ENCODE data around the gene PAQR3.

- TF ChIP-seq CTCF (IDR thresholded peaks at IDR 0.05 in 2 of 3, conservative IDR thresholded peaks at IDR 0.05 in 1 of 3; ENCODE audit: control insufficient read depth in 2 of 3, extremely low read depth in 1 of 3, insufficient read depth in 1 of 3, low read depth in 3 of 3, low read length in 3 of 3) (no peak), HDAC6 (IDR thresholded peaks at IDR 0.05; ENCODE audit: unreplicated experiment) (no peak)
Measured at GRCh38 chr4:78940752-78941151, 1.5 kb upstream of the PAQR3 start.

Data from GM12878 (cell line).